Trophoblast cell (in vitro differentiated cells and primary cell): ENCODE measurements around the gene SEC16B.

Source experiments
- DNase-seq, 2 donors: peaks; one replicate each; pipeline ENCODE4 v3.0.0-alpha.2; 2016
- H2AFZ ChIP-seq: 2 replicates; pipeline ENCODE4 v1.6.1; 2013; ENCODE audit warnings: low read length, moderate library complexity, mild to moderate bottlenecking; ENCODE audit not compliant: insufficient read depth, poor library complexity
- H2AK5ac ChIP-seq: 2 replicates; pipeline ENCODE4 v1.6.1; 2013; ENCODE audit warnings: mild to moderate bottlenecking, low read length
- H2BK120ac ChIP-seq: 2 replicates; pipeline ENCODE4 v1.6.1; 2013; ENCODE audit warnings: low read length, mild to moderate bottlenecking, moderate library complexity; ENCODE audit not compliant: insufficient read depth, poor library complexity
- H2BK12ac ChIP-seq: 2 replicates; pipeline ENCODE4 v1.6.1; 2013; ENCODE audit warnings: mild to moderate bottlenecking, low read length, moderate library complexity
- H2BK5ac ChIP-seq: 2 replicates; pipeline ENCODE4 v1.6.1; 2013; ENCODE audit warnings: low read length, low read depth, moderate library complexity, mild to moderate bottlenecking; ENCODE audit not compliant: poor library complexity
- H3K14ac ChIP-seq: 2 replicates; pipeline ENCODE4 v1.6.1; 2013; ENCODE audit warnings: mild to moderate bottlenecking, low read length
- H3K18ac ChIP-seq: 2 replicates; pipeline ENCODE4 v1.6.1; 2013; ENCODE audit warnings: mild to moderate bottlenecking, low read length
- H3K23ac ChIP-seq: 2 replicates; pipeline ENCODE4 v1.6.1; 2013; ENCODE audit warnings: low read length
- H3K27ac ChIP-seq: 2 replicates; pipeline ENCODE4 v1.5.1; 2013; ENCODE audit warnings: low read depth, mild to moderate bottlenecking, inconsistent platforms, low read length, moderate library complexity
- H3K27me3 ChIP-seq: 2 replicates; pipeline ENCODE4 v1.6.1; 2013; ENCODE audit warnings: inconsistent platforms, mild to moderate bottlenecking, low read length, moderate library complexity; ENCODE audit not compliant: insufficient read depth
- H3K36me3 ChIP-seq, 2 experiments: 1 replicate in 1 of 2; 2 replicates in 1 of 2; pipeline ENCODE4 v1.6.1; 2013; ENCODE audit warnings: low read length in 2 of 2, mild to moderate bottlenecking in 2 of 2, moderate library complexity in 1 of 2; ENCODE audit not compliant: insufficient read depth in 2 of 2, control insufficient read depth in 1 of 2
- H3K4ac ChIP-seq: 2 replicates; pipeline ENCODE4 v1.6.1; 2013; ENCODE audit warnings: low read depth, mild to moderate bottlenecking, low read length, moderate library complexity
- H3K4me1 ChIP-seq, 2 experiments: 1 replicate in 1 of 2; 2 replicates in 1 of 2; pipeline ENCODE4 v1.6.1; 2013; ENCODE audit warnings: low read length in 2 of 2, mild to moderate bottlenecking in 2 of 2, moderate library complexity in 1 of 2; ENCODE audit not compliant: insufficient read depth in 2 of 2, control insufficient read depth in 1 of 2
- H3K4me2 ChIP-seq: 2 replicates; pipeline ENCODE4 v1.6.1; 2013; ENCODE audit warnings: inconsistent platforms, mild to moderate bottlenecking, low read length, moderate library complexity
- H3K4me3 ChIP-seq: 2 replicates; pipeline ENCODE4 v1.5.1; 2013; ENCODE audit warnings: mild to moderate bottlenecking, low read depth, low read length, inconsistent platforms
- H3K79me1 ChIP-seq: one replicate; pipeline ENCODE4 v1.6.1; 2013; ENCODE audit warnings: low read length
- H3K79me2 ChIP-seq: 2 replicates; pipeline ENCODE4 v1.6.1; 2013; ENCODE audit warnings: low read length, mild to moderate bottlenecking; ENCODE audit not compliant: control insufficient read depth, insufficient read depth, poor library complexity
- H3K9ac ChIP-seq: 2 replicates; pipeline ENCODE4 v1.6.1; 2013; ENCODE audit warnings: mild to moderate bottlenecking, low read length
- H3K9me3 ChIP-seq: 2 replicates; pipeline ENCODE4 v1.6.1; 2013; ENCODE audit warnings: low read depth, mild to moderate bottlenecking, control low read depth, inconsistent platforms, low read length; ENCODE audit not compliant: insufficient read depth
- H4K12ac ChIP-seq: 2 replicates; pipeline ENCODE4 v1.6.1; 2013; ENCODE audit warnings: low read depth, mild to moderate bottlenecking, low read length, moderate library complexity
- H4K8ac ChIP-seq: 2 replicates; pipeline ENCODE4 v1.6.1; 2013; ENCODE audit warnings: low read depth, mild to moderate bottlenecking, low read length, moderate library complexity
- H4K91ac ChIP-seq: one replicate; pipeline ENCODE4 v1.6.1; 2013; ENCODE audit warnings: low read depth, mild to moderate bottlenecking, low read length, moderate library complexity
- WGBS: extraction: QIAGEN DNeasy Blood & Tissue Kit; methylation state at CpG from one replicate; pipeline ENCODE4 v1.1.7; 2013; ENCODE audit warnings: missing lambda C conversion rate; ENCODE audit not compliant: insufficient read length, insufficient coverage; ENCODE audit errors: extremely low coverage; 5-methylcytosine and 5-hydroxymethylcytosine counted together

The SEC16B gene

DNA sequence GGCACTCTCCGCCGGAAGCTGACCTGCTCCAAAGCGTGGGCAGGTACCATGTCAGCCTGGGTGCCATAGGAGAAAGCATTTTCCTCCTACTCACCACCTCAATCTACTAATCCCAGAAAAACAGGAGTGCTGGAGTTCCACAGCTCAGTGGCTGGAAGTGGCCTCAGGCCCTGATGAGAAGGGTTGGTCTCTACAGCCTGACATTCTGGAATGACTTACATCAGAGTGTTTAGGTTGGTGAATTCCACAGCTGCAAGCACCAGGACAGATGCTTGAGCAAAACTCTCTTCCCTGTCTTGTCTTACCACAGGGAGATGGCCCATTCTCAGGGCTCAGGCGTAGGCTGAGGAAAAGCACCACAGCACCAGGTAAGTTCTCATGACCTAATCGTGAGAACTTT, 5.5 kb downstream of the SEC16B start:
- no peak overlapping the region for H2AK5ac ChIP-seq
- H3K79me2 ChIP-seq = no peaks in the 10 kb centered on the region

DNA sequence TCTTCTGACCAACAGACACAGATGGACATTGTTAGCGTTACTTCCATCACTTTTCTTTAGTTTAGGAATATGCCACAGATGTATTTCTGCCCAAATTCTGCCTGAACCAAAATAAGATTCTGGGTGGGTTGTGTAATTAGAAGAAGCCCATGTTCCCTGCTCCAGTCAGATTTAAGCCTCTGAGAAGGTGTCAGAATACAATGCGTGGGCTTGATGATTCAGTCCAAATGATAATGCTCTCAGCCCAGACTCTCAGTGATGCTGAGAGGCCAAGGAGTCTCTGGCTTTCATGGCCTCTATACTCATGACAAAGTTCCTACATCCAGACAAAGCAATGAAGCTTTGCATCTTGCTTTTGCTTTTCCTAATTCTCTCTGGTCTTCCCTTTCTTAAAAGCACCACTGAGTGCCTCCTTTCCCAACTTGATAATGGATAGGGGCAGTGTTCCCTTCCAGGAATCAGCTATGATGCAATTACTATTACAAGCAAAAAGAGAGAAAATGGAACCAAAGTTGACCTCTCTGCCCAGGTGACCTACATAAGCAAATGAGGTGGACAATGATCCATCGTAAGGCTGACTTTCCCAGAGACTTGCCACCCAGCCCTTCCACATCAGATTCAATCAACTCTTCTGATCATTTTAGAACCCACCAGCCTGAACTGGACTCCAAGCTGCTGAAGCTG, 8.8 kb downstream of the SEC16B start:
- Histone ChIP-seq H3K14ac (no peak overlapping the region), H2BK5ac (no peak overlapping the region), H3K4me3 (no peak overlapping the region), H2BK12ac (no peak overlapping the region), H2BK120ac (no peak overlapping the region), H3K4ac (no peak overlapping the region), H4K12ac (no peak overlapping the region), H3K79me2 (no peaks in the 10 kb centered on the region), H3K79me1 (no peaks in the 10 kb centered on the region), H3K4me2 (no peak overlapping the region), H4K91ac (no peak overlapping the region), H3K27ac (no peak overlapping the region), H3K4me1 (peaks cover 0 to 7% of the 10 kb centered on the region in 2 experiments), H4K8ac (no peak overlapping the region), H3K36me3 (no peaks in the 10 kb centered on the region), H3K27me3 (no peaks in the 10 kb centered on the region), H3K9ac (no peak overlapping the region), H3K9me3 (no peaks in the 10 kb centered on the region), H3K18ac (no peak overlapping the region), H2AK5ac (no peak overlapping the region), H3K23ac (no peak overlapping the region), H2AFZ (no peak overlapping the region)
- peak in 1 of 2 donors; percentile 21 for DNase-seq
- WGBS = no CpG with 5 or more reads among the region's 3 CpGs

More for the DNA sequence above, 5.5 kb downstream of the SEC16B start:
- no peak overlapping the region for H3K4me2 ChIP-seq
- H3K79me1 ChIP-seq = no peaks in the 10 kb centered on the region
- peaks cover 0 to 7% of the 10 kb centered on the region in 2 experiments for H3K4me1 ChIP-seq
- H3K18ac ChIP-seq = no peak overlapping the region
- no peaks in the 10 kb centered on the region for H3K27me3 ChIP-seq
- H4K12ac ChIP-seq = no peak overlapping the region
- H2BK5ac ChIP-seq = no peak overlapping the region
- no peak overlapping the region for H3K14ac ChIP-seq
- no peak overlapping the region for H2BK120ac ChIP-seq
- H2AFZ ChIP-seq = no peak overlapping the region
- no peaks in the 10 kb centered on the region for H3K36me3 ChIP-seq
- no CpG with 5 or more reads among the region's 5 CpGs for WGBS
- no peak overlapping the region for H3K4me3 ChIP-seq
- H3K9me3 ChIP-seq = peaks cover 3% of the 10 kb centered on the region
- no peak overlapping the region for H4K8ac ChIP-seq
- H4K91ac ChIP-seq = no peak overlapping the region
- no peak overlapping the region for H3K4ac ChIP-seq
- no peak overlapping the region for H2BK12ac ChIP-seq
- H3K27ac ChIP-seq = no peak overlapping the region
- peak in 1 of 2 donors; percentile 33 for DNase-seq
- no peak overlapping the region for H3K23ac ChIP-seq
- H3K9ac ChIP-seq = no peak overlapping the region

DNA sequence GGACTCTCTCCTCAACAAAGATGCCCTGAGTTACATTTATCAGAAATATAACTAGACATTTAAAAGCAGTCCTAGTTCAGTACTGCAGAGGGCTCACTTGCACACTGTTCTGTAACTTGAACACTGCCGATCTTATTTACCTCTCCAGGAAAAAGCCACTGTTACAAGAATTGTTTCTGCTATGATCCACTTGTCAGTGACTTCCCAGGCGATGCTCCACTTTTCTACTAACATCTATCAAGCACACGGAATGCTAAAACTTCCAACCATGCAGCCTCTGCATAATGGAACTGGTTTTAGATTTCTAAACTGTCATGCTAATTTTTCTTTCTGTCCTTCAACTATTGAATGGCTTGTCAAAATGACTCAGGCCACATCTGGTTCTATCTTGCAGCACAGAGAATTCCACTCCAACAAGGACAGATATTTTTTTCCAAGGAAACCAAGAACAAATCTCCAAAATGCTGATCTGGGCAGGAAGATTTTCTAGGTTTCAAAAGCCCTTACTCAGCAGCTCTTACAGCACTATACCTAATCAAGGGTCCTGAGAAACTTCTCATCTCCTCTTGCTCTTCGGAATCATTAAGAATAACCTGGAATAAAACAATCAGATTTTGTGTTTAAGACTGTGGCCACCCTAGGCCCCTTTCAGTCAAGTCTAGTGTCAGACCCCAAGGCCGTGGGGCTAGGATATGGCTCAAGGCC, 9.9 kb downstream of the SEC16B start:
- no peak overlapping the region for H4K8ac ChIP-seq
- H2BK5ac ChIP-seq = no peak overlapping the region
- H3K9ac ChIP-seq = no peak overlapping the region
- H3K4me1 ChIP-seq = peaks cover 0 to 7% of the 10 kb centered on the region in 2 experiments
- no peak overlapping the region for H2AK5ac ChIP-seq
- H3K4me2 ChIP-seq = no peak overlapping the region
- WGBS = no CpG with 5 or more reads among the region's 5 CpGs
- H3K14ac ChIP-seq = no peak overlapping the region
- no peak overlapping the region for H2AFZ ChIP-seq
- H3K79me2 ChIP-seq = no peaks in the 10 kb centered on the region
- H4K12ac ChIP-seq = no peak overlapping the region
- H3K27ac ChIP-seq = no peak overlapping the region
- peak in 1 of 2 donors; percentile 56 for DNase-seq
- no peak overlapping the region for H4K91ac ChIP-seq
- H3K36me3 ChIP-seq = no peaks in the 10 kb centered on the region
- no peak overlapping the region for H2BK12ac ChIP-seq
- H2BK120ac ChIP-seq = no peak overlapping the region
- no peaks in the 10 kb centered on the region for H3K79me1 ChIP-seq
- no peak overlapping the region for H3K23ac ChIP-seq
- H3K4me3 ChIP-seq = no peak overlapping the region
- H3K9me3 ChIP-seq = no peaks in the 10 kb centered on the region
- no peak overlapping the region for H3K18ac ChIP-seq
- no peaks in the 10 kb centered on the region for H3K27me3 ChIP-seq
- no peak overlapping the region for H3K4ac ChIP-seq

- Histone ChIP-seq H4K91ac (no peak overlapping the region), H2BK12ac (no peak overlapping the region), H3K79me2 (no peaks in the 10 kb centered on the region), H3K23ac (no peak overlapping the region), H3K18ac (no peak overlapping the region), H4K12ac (no peak overlapping the region), H3K27ac (no peak overlapping the region), H4K8ac (no peak overlapping the region), H3K9me3 (no peaks in the 10 kb centered on the region), H3K36me3 (no peaks in the 10 kb centered on the region), H3K4me3 (no peak overlapping the region), H3K14ac (no peak overlapping the region), H3K27me3 (no peaks in the 10 kb centered on the region), H2AK5ac (no peak overlapping the region), H3K9ac (no peak overlapping the region), H3K4ac (no peak overlapping the region), H3K4me2 (no peak overlapping the region), H2AFZ (no peak overlapping the region), H3K4me1 (no peaks in the 10 kb centered on the region), H3K79me1 (no peaks in the 10 kb centered on the region), H2BK120ac (no peak overlapping the region), H2BK5ac (no peak overlapping the region)
- no peak for DNase-seq
- WGBS = no CpG with 5 or more reads among the region's 7 CpGs
Measured at GRCh38 chr1:177958092-177958491, 11.8 kb downstream of the SEC16B start.
